Fibroblast of skin of abdomen (primary cell): ENCODE measurements around the gene ITPRID1. TPM values are rescaled to one million over a fixed set of nuclear protein-coding genes. Genes with fewer than 3 reads are reported as not detected.
"Not testable (repeated sequence)": the region's sequence is repeated elsewhere in the genome, so short reads cannot be mapped to it uniquely, and the experiment has no call there.

Source experiments
- DNase-seq: peaks from one replicate; pipeline ENCODE4 v3.0.0-alpha.2; 2013
- polyA plus RNA-seq, 2 experiments: library from polyadenylated mRNA; unstranded; fragments of 120-200 nt; gene quantifications; one replicate each; pipeline ENCODE4 v1.2.1, GENCODE V29; 2013; ENCODE audit not compliant: insufficient read length in 2 of 2

The ITPRID1 gene
- polyA plus RNA-seq (2013, experiment 1 of 2; ENCODE audit: insufficient read length): not detected
- not detected for polyA plus RNA-seq (2013, experiment 2 of 2; ENCODE audit: insufficient read length)

- no peak for DNase-seq
Observed at GRCh38 chr7:31513790-31514189, at the start of gene ITPRID1. Gene ITPRID1 (plus strand): TSS chr7:31514090. CDS start chr7:31553025, 38,935 bp downstream.

GRCh38 chr7:31464601-31465000, 49.3 kb upstream of the ITPRID1 start:
- DNase-seq: no peak

- no peak for DNase-seq
Observed at GRCh38 chr7:31465285-31465684, 48.6 kb upstream of the ITPRID1 start.

GRCh38 chr7:31466036-31466435, 47.9 kb upstream of the ITPRID1 start:
- no peak for DNase-seq

- DNase-seq: not testable (repeated sequence)
Observed at GRCh38 chr7:31470883-31471282, 43.0 kb upstream of the ITPRID1 start.

GRCh38 chr7:31475368-31475767, 38.5 kb upstream of the ITPRID1 start:
- no peak for DNase-seq

GRCh38 chr7:31476073-31476745, 37.7 kb upstream of the ITPRID1 start:
- DNase-seq: no peak

GRCh38 chr7:31476941-31477677, 36.8 kb upstream of the ITPRID1 start:
- no peak for DNase-seq

- no peak for DNase-seq
Observed at GRCh38 chr7:31478018-31478417, 35.9 kb upstream of the ITPRID1 start.

- DNase-seq: no peak
Observed at GRCh38 chr7:31478721-31479120, 35.2 kb upstream of the ITPRID1 start.

- DNase-seq: no peak
Observed at GRCh38 chr7:31487071-31487470, 26.8 kb upstream of the ITPRID1 start.

- no peak for DNase-seq
Observed at GRCh38 chr7:31487476-31487875, 26.4 kb upstream of the ITPRID1 start.

- peak; percentile 48 for DNase-seq
Observed at GRCh38 chr7:31488562-31489203, 25.2 kb upstream of the ITPRID1 start.

- DNase-seq: no peak
Observed at GRCh38 chr7:31490796-31491314, 23.0 kb upstream of the ITPRID1 start.

GRCh38 chr7:31492086-31492485, 21.8 kb upstream of the ITPRID1 start:
- no peak for DNase-seq

- no peak for DNase-seq
Observed at GRCh38 chr7:31493714-31494181, 20.1 kb upstream of the ITPRID1 start.

- DNase-seq: no peak
Observed at GRCh38 chr7:31494421-31494820, 19.5 kb upstream of the ITPRID1 start.

GRCh38 chr7:31495653-31496052, 18.2 kb upstream of the ITPRID1 start:
- DNase-seq: no peak

- no peak for DNase-seq
Observed at GRCh38 chr7:31497516-31497915, 16.4 kb upstream of the ITPRID1 start.

- DNase-seq: no peak
Observed at GRCh38 chr7:31500656-31501055, 13.2 kb upstream of the ITPRID1 start.

- no peak for DNase-seq
Observed at GRCh38 chr7:31508823-31509222, 5.1 kb upstream of the ITPRID1 start.

GRCh38 chr7:31512166-31512565, 1.7 kb upstream of the ITPRID1 start:
- DNase-seq: no peak
